Suprapubic skin (tissue), 4 donors: ENCODE results near the gene NOC3L. TPM values are rescaled to one million over a fixed set of nuclear protein-coding genes. Genes with fewer than 3 reads are reported as not detected.

Source experiments
- DNase-seq, 2 donors: peaks; one replicate each; pipeline ENCODE4 v3.0.0-alpha.2; 2019; ENCODE audit warnings: low spot score in 2 of 2
- H3K27ac ChIP-seq: fragments of 200-600 bp; sonication (generic); one replicate; pipeline ENCODE4 v1.5.1; 2019
- H3K27me3 ChIP-seq: fragments of 200-600 bp; sonication (generic); one replicate; pipeline ENCODE4 v1.5.1; 2019
- H3K36me3 ChIP-seq: fragments of 200-600 bp; sonication (generic); one replicate; pipeline ENCODE4 v1.5.1; 2019
- H3K4me1 ChIP-seq: fragments of 200-600 bp; sonication (generic); one replicate; pipeline ENCODE4 v1.5.1; 2019
- H3K4me3 ChIP-seq: fragments of 200-600 bp; sonication (generic); one replicate; pipeline ENCODE4 v1.5.1; 2019; ENCODE audit warnings: mild to moderate bottlenecking
- H3K9me3 ChIP-seq: fragments of 200-600 bp; sonication (generic); one replicate; pipeline ENCODE4 v1.5.1; 2019
- CTCF ChIP-seq, 2 donors: fragments of 200-600 bp in 1 of 2; fragments of 450-650 bp in 1 of 2; sonication (generic) in 1 of 2; IDR thresholded peaks; one replicate each; pipeline ENCODE4 v1.5.1; 2016 to 2019; ENCODE audit warnings: antibody characterized with exemption in 2 of 2, mild to moderate bottlenecking in 1 of 2, moderate library complexity in 1 of 2
- EP300 ChIP-seq: sonication (generic); formaldehyde crosslinking; IDR thresholded peaks from one replicate; pipeline ENCODE4 v1.6.1; 2017; ENCODE audit warnings: antibody characterized with exemption
- POLR2A ChIP-seq, 2 donors: fragments of 450-650 bp; IDR thresholded peaks; one replicate each; pipeline ENCODE4 v1.6.1; 2017; ENCODE audit warnings: antibody characterized with exemption in 2 of 2, mild to moderate bottlenecking in 2 of 2, moderate library complexity in 2 of 2
- POLR2AphosphoS5 ChIP-seq, 3 donors: sonication (generic); formaldehyde crosslinking; IDR thresholded peaks; one replicate each; pipeline ENCODE4 v1.6.1; 2017; ENCODE audit warnings: antibody characterized with exemption in 3 of 3
- WGBS: methylation state at CpG from one replicate; pipeline ENCODE4 v1.1.5; 2018; 5-methylcytosine and 5-hydroxymethylcytosine counted together
- total RNA-seq, 4 donors: library from RNA; depleted of rRNA; stranded (reverse); fragments of >200 nt; gene quantifications; one replicate each; pipeline ENCODE4 v1.1.0, GENCODE V29; 2016

The NOC3L gene
- total RNA-seq, 4 donors from 2014 or later = 10.0 to 25.3 (median 12.8) TPM

DNA sequence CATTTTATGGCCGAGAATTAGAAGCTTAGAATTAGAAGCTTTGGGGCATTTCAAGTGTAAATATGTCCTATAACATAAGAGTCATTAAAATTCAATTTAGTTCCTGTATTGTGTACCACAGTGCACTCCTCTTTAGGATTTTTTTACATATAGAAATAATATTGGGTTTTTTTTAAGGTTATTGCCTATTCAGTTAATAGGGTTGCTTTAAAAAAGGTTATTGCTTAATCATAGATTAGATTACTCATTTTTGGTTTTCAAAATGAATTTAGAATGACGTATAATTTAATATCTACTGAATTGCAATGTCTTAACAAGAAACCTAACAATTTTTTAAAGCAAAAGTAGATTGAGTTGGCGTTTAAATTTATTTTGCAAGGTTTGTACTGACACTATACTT is 34.1 kb downstream of the NOC3L start:
- H3K27me3 ChIP-seq = no peaks in the 10 kb centered on the region
- H3K4me3 ChIP-seq = no peak overlapping the region
- no peaks in the 10 kb centered on the region for H3K9me3 ChIP-seq
- 96% methylated on average over 3 of the region's 3 CpGs for WGBS
- H3K36me3 ChIP-seq = peaks cover 69% of the 10 kb centered on the region
- no peak for DNase-seq
- no peak for TF ChIP-seq POLR2AphosphoS5 (IDR thresholded peaks at IDR 0.05)
- TF ChIP-seq CTCF (IDR thresholded peaks at IDR 0.05) = no peak
- no peak for TF ChIP-seq POLR2A (IDR thresholded peaks at IDR 0.05)
- no peak for TF ChIP-seq EP300
- H3K27ac ChIP-seq = no peak overlapping the region
- H3K4me1 ChIP-seq = no peaks in the 10 kb centered on the region

DNA sequence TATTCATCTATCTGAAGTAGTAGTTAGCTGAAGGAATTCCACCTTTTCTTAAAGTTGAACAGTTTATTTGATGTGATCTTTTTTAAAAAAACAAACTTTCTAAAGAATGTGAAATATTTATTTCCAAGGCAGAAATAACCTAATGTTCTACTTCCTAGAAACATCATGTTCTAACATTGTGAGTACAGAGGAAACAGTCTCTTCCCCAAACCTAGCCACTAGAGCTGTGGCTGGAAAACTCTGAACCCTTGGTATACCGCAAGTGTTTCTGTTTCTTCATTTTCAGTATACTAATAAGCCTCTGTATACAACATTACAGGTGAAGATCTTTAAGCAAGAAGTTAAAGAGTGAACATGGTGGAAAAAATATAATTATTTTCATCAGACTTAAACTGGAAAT is 35.1 kb downstream of the NOC3L start:
- Histone ChIP-seq H3K27ac (no peak overlapping the region), H3K4me1 (no peaks in the 10 kb centered on the region), H3K36me3 (peaks cover 65% of the 10 kb centered on the region), H3K9me3 (no peaks in the 10 kb centered on the region), H3K4me3 (no peak overlapping the region), H3K27me3 (no peaks in the 10 kb centered on the region)
- DNase-seq = no peak
- 93% methylated on average over 1 of the region's 1 CpG for WGBS
- TF ChIP-seq POLR2AphosphoS5 (IDR thresholded peaks at IDR 0.05) (no peak), EP300 (no peak), POLR2A (IDR thresholded peaks at IDR 0.05) (no peak), CTCF (IDR thresholded peaks at IDR 0.05) (no peak)

- H3K9me3 ChIP-seq = no peaks in the 10 kb centered on the region
- no peaks in the 10 kb centered on the region for H3K27me3 ChIP-seq
- H3K27ac ChIP-seq = no peak overlapping the region
- no peak overlapping the region for H3K4me3 ChIP-seq
- no peak for TF ChIP-seq EP300
- TF ChIP-seq CTCF (IDR thresholded peaks at IDR 0.05) = no peak
- TF ChIP-seq POLR2A (IDR thresholded peaks at IDR 0.05) = no peak
- no peak for TF ChIP-seq POLR2AphosphoS5 (IDR thresholded peaks at IDR 0.05)
- peaks cover 51% of the 10 kb centered on the region for H3K36me3 ChIP-seq
- no peaks in the 10 kb centered on the region for H3K4me1 ChIP-seq
- DNase-seq = no peak
- 89% methylated on average over 7 of the region's 7 CpGs for WGBS
These were observed 38.0 kb downstream of the NOC3L start for GRCh38 chr10:94324609-94325233.

DNA sequence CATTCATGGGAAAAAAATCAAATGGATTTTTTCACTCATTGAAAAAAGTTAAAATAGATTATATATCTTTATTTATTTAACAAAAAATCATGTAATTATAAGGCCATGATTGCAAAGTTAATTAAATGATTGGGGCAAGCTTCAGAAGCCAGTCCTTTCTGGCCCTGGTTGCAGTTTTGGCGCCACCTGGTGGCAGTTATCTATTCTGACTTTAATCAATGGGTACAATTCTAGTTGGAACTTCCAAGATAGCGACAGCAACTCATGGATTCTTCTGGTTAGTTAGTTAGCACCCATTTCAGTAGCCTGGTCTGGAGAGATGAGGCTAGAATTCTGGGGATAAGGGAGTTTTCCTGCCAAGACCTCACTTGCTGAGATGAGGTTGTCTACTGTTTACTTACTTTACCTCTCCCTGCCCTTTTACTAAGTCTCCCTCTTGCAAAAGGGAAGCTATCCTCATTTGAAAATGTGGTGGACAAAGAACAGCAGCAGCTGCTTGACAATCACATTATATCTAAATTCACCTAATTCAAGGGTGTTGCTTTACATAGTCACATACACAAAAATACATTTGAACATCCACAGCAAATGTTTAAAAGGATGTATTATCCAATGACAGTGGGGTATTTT is 42.3 kb downstream of the NOC3L start:
- H3K27ac ChIP-seq = no peak overlapping the region
- H3K4me1 ChIP-seq = no peaks in the 10 kb centered on the region
- no peak overlapping the region for H3K4me3 ChIP-seq
- peaks cover 28% of the 10 kb centered on the region for H3K36me3 ChIP-seq
- no peaks in the 10 kb centered on the region for H3K9me3 ChIP-seq
- TF ChIP-seq EP300 (no peak), CTCF (IDR thresholded peaks at IDR 0.05) (peak; percentile 62 to 70)
- no peaks in the 10 kb centered on the region for H3K27me3 ChIP-seq
- WGBS = 27% methylated on average over 2 of the region's 2 CpGs
- DNase-seq = peak in 1 of 2 donors; percentile 87

DNA sequence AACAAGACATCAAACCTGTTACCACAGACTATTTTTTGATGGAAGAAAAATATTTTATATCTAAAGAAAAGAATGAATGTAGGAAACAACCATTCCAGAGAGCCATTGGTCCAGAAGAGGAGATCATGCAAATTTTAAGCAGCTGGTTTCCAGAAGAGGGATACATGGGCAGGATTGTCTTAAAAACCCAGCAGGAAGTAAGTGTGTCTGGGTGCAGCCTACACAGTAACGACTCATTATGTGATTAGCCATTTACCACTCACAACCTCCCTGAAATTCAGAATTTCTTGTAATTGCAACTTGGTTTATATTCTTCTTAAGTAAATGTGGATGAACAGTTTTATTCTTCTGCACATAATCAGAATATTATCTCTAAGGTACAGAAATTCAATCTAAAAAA is 46.2 kb downstream of the NOC3L start:
- H3K27ac ChIP-seq = no peak overlapping the region
- H3K4me3 ChIP-seq = no peak overlapping the region
- TF ChIP-seq EP300 = no peak
- no peak for TF ChIP-seq CTCF (IDR thresholded peaks at IDR 0.05)
- TF ChIP-seq POLR2A (IDR thresholded peaks at IDR 0.05) = no peak
- TF ChIP-seq POLR2AphosphoS5 (IDR thresholded peaks at IDR 0.05) = no peak
- no peaks in the 10 kb centered on the region for H3K27me3 ChIP-seq
- no peaks in the 10 kb centered on the region for H3K36me3 ChIP-seq
- no peak for DNase-seq
- 44% methylated on average over 1 of the region's 1 CpG for WGBS
- no peaks in the 10 kb centered on the region for H3K9me3 ChIP-seq
- H3K4me1 ChIP-seq = no peaks in the 10 kb centered on the region
